Measurements from ENCODE around the gene C6orf47. TPM values are rescaled to one million over a fixed set of nuclear protein-coding genes. Genes with fewer than 3 reads are reported as not detected.

C6orf47 gene
- total RNA-seq, 2 donors from 2014 or later, result 17.8 to 19.2 TPM

DNA sequence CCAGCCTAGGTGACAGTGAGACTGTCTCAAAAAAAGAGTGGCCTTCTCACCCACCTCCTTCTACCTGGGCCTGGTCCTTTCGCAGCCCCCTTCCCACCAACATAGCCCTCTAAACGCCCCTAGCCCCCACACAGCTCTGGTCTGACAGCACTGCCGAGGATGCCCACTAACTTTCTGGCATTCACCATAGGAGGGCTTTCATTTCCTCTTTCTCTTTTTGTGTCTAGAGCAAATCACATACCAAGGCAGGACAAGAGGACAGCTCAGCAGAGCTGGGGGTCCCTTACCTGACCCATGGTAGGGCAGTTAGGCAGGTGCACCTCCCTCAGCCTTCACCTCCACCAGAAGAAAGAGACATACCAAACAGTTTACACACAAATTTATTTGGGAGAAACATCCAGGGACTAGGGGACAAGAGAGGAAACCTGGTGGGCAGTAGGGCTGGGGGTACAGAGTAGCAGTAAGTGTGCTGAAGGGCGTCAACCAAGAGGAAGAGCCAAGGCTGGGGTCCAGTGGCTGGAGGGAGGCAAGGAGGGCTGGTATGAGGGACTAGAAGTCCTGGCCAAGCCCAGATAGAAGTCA is 15.8 kb upstream of the C6orf47 start:
- no peaks in the 10 kb centered on the region for H3K9me3 ChIP-seq
- no peaks in the 10 kb centered on the region for H3K27me3 ChIP-seq
- H3K4me3 ChIP-seq, result no peak overlapping the region
- peaks cover 20% of the 10 kb centered on the region for H3K36me3 ChIP-seq
- DNase-seq (ENCODE audit: low spot score), result no peak
- H3K4me1 ChIP-seq, result peaks cover 0 to 11% of the 10 kb centered on the region in 2 donors
- no peak for TF ChIP-seq CTCF (IDR thresholded peaks at IDR 0.05)
- H3K27ac ChIP-seq, result no peak overlapping the region

DNA sequence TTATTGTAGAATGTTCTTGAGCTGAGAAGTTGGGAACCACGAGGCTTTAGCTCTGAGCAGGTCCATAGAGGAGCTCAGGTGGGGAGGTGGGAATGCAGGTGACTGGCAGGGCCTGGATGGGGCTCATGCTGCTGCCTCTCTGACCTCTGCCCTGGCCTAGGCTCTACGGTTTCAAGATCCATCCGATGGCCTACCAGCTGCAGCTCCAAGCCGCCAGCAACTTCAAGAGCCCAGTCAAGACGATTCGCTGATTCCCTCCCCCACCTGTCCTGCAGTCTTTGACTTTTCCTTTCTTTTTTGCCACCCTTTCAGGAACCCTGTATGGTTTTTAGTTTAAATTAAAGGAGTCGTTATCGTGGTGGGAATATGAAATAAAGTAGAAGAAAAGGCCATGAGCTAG is 9.1 kb upstream of the C6orf47 start, which contains the start of gene LY6G5B:
Gene LY6G5B (plus strand): TSS at position 301 of the 400 bp plus-strand sequence. CDS start 975 bp downstream, outside the sequence.
- no peak for TF ChIP-seq CTCF (IDR thresholded peaks at IDR 0.05)

DNA sequence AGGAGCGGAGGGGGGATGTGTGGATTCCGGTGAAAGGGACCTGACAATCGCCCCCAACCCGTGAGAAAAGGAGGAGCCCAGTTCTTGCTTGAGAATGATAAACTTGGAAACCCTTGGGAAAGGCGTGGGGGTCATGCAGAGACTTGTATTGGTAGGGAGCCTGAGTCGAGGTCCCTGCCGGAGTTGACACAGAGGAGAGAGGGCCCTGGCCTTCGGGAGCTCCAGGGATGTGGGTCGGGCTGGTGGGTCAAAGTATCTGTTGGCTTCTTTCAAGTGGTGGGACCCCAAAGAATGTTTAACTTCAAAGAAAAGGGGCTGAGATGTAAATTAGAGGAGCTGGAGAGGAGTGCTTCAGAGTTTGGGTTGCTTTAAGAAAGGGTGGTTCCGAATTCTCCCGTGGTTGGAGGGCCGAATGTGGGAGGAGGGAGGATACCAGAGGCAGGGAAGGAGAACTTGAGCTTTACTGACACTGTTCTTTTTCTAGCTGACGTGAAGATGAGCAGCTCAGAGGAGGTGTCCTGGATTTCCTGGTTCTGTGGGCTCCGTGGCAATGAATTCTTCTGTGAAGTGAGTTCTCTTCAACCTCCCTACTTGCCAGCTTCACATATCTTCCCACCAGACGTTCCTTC is 5.9 kb upstream of the C6orf47 start:
- H3K36me3 ChIP-seq, result peaks cover 55% of the 10 kb centered on the region
- no peaks in the 10 kb centered on the region for H3K9me3 ChIP-seq
- peaks cover 0 to 41% of the 10 kb centered on the region in 2 donors for H3K4me1 ChIP-seq
- no peaks in the 10 kb centered on the region for H3K27me3 ChIP-seq
- no peak for TF ChIP-seq CTCF (IDR thresholded peaks at IDR 0.05)
- DNase-seq (ENCODE audit: low spot score), result no peak
- peak overlapping the region; percentile 84 to 92 for H3K4me3 ChIP-seq
- peak overlapping the region; percentile 89 to 97 for H3K27ac ChIP-seq

More for the DNA sequence above, 9.1 kb upstream of the C6orf47 start, which contains the start of gene LY6G5B:
- H3K36me3 ChIP-seq, result peaks cover 65% of the 10 kb centered on the region
- peaks cover 0 to 17% of the 10 kb centered on the region in 2 donors for H3K4me1 ChIP-seq
- no peaks in the 10 kb centered on the region for H3K9me3 ChIP-seq
- no peaks in the 10 kb centered on the region for H3K27me3 ChIP-seq
- DNase-seq (ENCODE audit: low spot score), result no peak
- no peak within 1 kb of the TSS for H3K4me3 ChIP-seq
- no peak within 1 kb of the TSS for H3K27ac ChIP-seq

GRCh38 chr6:31665501-31666336 is 5.1 kb upstream of the C6orf47 start, which contains the start of gene CSNK2B:
Gene CSNK2B, plus strand, starts transcription at chr6:31666080. Its CDS starts 752 bp downstream, at chr6:31666832.
- H3K27ac ChIP-seq, result peak within 1 kb of the TSS; percentile 89 to 97
- peak within 1 kb of the TSS; percentile 84 to 92 for H3K4me3 ChIP-seq
- no peak for TF ChIP-seq CTCF (IDR thresholded peaks at IDR 0.05)
- DNase-seq (ENCODE audit: low spot score), result peak; percentile 99
- no peaks in the 10 kb centered on the region for H3K27me3 ChIP-seq
- H3K36me3 ChIP-seq, result peaks cover 48% of the 10 kb centered on the region
- peaks cover 0 to 48% of the 10 kb centered on the region in 2 donors for H3K4me1 ChIP-seq
- H3K9me3 ChIP-seq, result no peaks in the 10 kb centered on the region

DNA sequence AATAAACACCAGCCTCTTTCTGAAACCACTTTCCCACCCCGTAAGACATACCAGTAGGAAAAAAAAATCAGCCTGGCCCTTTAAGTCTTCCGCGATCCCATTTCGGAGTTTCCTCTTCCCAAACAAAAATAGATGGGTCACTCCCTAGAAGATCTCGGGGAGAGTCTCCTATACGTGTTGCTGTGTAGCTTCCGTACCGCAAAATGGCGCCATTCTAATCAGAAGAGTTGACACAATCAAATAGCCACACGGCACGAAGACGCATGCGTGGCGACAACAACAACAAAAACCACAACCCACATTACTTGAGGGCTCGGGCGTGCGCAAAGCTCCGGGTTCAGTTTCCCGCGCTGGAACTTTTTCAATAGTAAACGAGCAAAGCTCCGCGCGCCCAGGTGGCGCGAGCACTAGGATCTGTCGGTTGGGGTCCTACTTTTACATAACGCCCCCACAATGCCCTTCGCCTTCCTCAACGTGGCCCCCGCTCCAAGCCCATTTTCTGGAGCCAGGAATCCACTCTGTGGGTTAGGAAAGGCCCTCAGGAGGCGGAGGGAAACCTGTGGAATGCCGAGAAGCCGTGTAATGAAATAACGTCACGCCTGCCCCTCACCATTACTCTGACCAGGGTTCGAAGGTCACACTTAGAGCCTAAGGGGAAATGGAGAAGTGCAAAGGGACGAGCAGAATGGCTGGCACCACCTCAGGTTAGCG is 4.4 kb upstream of the C6orf47 start, which contains the start of gene GPANK1:
Gene GPANK1 (minus strand): TSS at position 208 of the 711 bp plus-strand sequence. CDS start 519 bp downstream, outside the sequence.
- H3K27ac ChIP-seq, result peak within 1 kb of the TSS; percentile 89 to 97
- H3K9me3 ChIP-seq, result no peaks in the 10 kb centered on the region
- peak within 1 kb of the TSS; percentile 84 to 92 for H3K4me3 ChIP-seq
- H3K4me1 ChIP-seq, result peaks cover 0 to 50% of the 10 kb centered on the region in 2 donors
- peak; percentile 96 for DNase-seq (ENCODE audit: low spot score)
- H3K27me3 ChIP-seq, result no peaks in the 10 kb centered on the region
- TF ChIP-seq CTCF (IDR thresholded peaks at IDR 0.05), result no peak
- peaks cover 40% of the 10 kb centered on the region for H3K36me3 ChIP-seq
